Prostate gland (tissue), 2 donors: ENCODE data around the gene CRISPLD2.

ENCODE experiments used
- POLR2A ChIP-seq: fragments of 450-650 bp; IDR thresholded peaks from one replicate; pipeline ENCODE4 v1.6.1; 2016; ENCODE audit warnings: antibody characterized with exemption, mild to moderate bottlenecking
- POLR2AphosphoS5 ChIP-seq: sonication (generic); formaldehyde crosslinking; IDR thresholded peaks from one replicate; pipeline ENCODE4 v1.6.1; 2017; ENCODE audit warnings: antibody characterized with exemption
- TF ChIP-seq, protein P1 (sequence below), 4 experiments: fragments of 200-600 bp in 2 of 4; fragments of 450-650 bp in 2 of 4; sonication (generic) in 2 of 4; IDR thresholded peaks; 1 replicate in 3 of 4; 2 replicates in 1 of 4; pipeline ENCODE4 v1.5.1; 2016 to 2019; ENCODE audit warnings: antibody characterized with exemption in 4 of 4, mild to moderate bottlenecking in 2 of 4, moderate library complexity in 2 of 4

DNA sequence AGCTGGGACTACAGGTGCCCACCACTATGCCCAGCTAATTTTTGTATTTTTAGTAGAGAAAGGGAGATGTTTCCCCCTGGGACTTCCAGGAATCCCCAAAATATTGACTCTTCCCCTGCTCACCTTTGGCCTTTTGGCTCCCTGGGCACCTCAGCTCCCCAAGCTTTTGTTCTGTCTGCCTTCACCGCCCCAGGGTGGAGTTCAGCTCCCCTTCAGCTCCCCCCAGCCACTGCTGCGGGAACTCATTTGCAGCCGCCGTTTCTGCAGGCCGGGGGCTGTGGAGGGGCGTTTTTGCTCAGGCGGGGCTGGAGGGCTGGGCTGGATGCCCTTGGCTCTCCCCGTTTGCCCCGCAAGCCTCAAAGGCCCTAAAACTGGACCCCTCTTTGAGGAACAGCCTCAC, 47.9 kb downstream of the CRISPLD2 start:
- TF ChIP-seq, protein P1, sequence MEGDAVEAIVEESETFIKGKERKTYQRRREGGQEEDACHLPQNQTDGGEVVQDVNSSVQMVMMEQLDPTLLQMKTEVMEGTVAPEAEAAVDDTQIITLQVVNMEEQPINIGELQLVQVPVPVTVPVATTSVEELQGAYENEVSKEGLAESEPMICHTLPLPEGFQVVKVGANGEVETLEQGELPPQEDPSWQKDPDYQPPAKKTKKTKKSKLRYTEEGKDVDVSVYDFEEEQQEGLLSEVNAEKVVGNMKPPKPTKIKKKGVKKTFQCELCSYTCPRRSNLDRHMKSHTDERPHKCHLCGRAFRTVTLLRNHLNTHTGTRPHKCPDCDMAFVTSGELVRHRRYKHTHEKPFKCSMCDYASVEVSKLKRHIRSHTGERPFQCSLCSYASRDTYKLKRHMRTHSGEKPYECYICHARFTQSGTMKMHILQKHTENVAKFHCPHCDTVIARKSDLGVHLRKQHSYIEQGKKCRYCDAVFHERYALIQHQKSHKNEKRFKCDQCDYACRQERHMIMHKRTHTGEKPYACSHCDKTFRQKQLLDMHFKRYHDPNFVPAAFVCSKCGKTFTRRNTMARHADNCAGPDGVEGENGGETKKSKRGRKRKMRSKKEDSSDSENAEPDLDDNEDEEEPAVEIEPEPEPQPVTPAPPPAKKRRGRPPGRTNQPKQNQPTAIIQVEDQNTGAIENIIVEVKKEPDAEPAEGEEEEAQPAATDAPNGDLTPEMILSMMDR (IDR thresholded peaks at IDR 0.05), result no peak
- TF ChIP-seq POLR2A (no peak), POLR2AphosphoS5 (no peak)
